AG10803 (cell line): Measurements from ENCODE around the gene HTN3.
"Not testable (repeated sequence)": the region's sequence is repeated elsewhere in the genome, so short reads cannot be mapped to it uniquely, and the experiment has no call there.

ENCODE experiments used
- DNase-seq: peaks from one replicate; pipeline ENCODE4 v3.0.0; 2010; ENCODE audit warnings: low read depth
- H3K4me3 ChIP-seq: 2 replicates; pipeline ENCODE4 v1.5.1; 2011; ENCODE audit warnings: mild to moderate bottlenecking, low read length, control low read depth
- TF ChIP-seq, protein P1 (sequence below): conservative IDR thresholded peaks from 2 replicates; pipeline ENCODE4 v1.5.1; 2011; ENCODE audit warnings: mild to moderate bottlenecking, low read length, control low read depth, inconsistent platforms

HTN3 gene

DNA sequence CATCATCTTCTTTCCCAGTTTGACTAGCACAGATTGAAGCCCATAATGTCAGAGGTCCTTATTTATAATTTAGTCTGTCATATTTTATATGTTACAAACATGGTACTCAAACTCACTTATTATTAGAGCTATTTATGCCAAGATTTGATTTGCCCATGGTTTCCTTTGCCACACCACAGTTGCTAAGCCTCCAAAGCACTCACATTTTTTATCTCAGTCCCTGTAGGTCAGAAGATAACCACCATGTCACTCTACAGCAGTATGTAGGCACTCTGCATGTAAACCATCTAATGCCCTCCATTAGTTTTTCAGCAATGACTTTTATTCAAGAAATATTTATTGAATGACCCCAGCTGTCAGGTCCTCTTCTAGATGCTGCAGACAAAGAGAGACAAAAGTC is 25.8 kb upstream of the HTN3 start:
- TF ChIP-seq, protein P1, sequence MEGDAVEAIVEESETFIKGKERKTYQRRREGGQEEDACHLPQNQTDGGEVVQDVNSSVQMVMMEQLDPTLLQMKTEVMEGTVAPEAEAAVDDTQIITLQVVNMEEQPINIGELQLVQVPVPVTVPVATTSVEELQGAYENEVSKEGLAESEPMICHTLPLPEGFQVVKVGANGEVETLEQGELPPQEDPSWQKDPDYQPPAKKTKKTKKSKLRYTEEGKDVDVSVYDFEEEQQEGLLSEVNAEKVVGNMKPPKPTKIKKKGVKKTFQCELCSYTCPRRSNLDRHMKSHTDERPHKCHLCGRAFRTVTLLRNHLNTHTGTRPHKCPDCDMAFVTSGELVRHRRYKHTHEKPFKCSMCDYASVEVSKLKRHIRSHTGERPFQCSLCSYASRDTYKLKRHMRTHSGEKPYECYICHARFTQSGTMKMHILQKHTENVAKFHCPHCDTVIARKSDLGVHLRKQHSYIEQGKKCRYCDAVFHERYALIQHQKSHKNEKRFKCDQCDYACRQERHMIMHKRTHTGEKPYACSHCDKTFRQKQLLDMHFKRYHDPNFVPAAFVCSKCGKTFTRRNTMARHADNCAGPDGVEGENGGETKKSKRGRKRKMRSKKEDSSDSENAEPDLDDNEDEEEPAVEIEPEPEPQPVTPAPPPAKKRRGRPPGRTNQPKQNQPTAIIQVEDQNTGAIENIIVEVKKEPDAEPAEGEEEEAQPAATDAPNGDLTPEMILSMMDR = no peak

DNA sequence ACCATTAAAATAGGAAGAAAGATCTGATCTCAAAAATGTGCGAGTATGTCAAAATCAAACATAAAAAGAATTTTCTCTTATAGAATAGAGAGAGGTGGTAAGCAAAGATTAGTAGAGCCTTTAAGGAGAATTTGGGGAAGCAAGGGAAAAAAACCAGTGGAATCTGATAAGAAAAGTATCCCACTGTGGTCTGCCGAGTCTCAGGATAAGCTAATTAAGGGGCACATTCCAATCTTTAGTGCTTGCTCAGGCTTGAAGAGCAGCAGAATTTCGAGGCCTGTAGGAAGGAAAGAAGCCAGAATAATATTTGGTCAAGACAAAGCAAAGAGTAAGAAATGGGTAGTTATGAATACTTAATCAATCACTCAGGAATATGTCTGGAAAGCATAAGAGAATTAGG is 19.5 kb upstream of the HTN3 start:
- H3K4me3 ChIP-seq = no peak overlapping the region
- no peak for DNase-seq
- TF ChIP-seq, protein P1 = no peak

More for the DNA sequence above, 25.8 kb upstream of the HTN3 start:
- no peak overlapping the region for H3K4me3 ChIP-seq
- no peak for DNase-seq

DNA sequence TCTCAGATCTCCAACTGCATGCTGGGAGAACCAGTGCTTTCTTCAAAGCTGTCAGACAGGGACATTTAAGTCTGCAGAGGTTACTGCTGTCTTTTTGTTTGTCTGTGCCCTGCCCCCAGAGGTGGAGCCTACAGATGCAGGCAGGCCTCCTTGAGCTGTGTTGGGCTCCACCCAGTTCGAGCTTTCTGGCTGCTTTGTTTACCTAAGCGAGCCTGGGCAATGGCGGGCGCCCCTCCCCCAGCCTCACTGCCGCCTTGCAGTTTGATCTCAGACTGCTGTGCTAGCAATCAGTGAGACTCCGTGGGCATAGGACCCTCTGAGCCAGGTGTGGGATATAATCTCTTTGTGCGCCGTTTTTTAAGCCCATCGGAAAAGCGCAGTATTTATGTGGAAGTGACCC is 9.3 kb upstream of the HTN3 start:
- not testable (repeated sequence) for H3K4me3 ChIP-seq, DNase-seq

DNA sequence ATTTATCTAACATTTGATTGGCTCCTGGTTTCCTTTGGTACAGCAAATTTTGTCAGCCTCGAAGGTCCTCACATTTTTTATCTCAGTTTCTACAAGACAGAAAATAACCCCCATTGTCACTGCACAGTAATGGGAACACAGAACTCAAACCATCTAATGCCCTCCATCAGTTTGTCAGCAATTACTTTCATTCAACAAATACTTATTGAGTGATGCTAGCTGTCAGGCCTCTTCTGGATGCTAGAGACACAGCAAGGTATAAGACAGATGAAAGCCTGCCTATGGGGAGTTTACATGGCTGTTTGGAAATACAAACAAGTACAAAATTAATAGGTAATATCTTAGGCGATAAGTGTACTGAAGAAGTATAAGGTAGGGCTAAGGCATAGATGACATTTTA is 5.0 kb upstream of the HTN3 start:
- H3K4me3 ChIP-seq = no peak overlapping the region
- TF ChIP-seq, protein P1 = no peak
- DNase-seq = no peak

DNA sequence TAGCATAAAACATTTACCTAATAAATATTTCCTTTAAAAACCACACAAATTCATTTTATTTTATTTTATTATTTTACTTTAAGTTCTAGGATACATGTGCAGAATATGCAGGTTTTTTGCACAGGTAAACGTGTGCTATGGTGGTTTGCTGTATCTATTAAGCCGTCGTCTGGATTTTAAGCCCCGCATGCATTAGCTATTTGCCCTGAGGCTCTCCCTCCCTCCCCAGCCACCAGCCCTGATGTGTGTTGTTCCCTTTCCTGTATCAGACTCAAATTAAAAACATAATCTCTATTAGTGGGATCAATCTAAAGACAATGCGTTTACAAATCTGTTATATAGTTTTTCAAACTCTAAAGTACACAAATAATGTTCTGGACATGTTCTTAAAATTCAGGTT is 1.2 kb upstream of the HTN3 start:
- no peak overlapping the region for H3K4me3 ChIP-seq
- TF ChIP-seq, protein P1 = no peak
- DNase-seq = no peak

DNA sequence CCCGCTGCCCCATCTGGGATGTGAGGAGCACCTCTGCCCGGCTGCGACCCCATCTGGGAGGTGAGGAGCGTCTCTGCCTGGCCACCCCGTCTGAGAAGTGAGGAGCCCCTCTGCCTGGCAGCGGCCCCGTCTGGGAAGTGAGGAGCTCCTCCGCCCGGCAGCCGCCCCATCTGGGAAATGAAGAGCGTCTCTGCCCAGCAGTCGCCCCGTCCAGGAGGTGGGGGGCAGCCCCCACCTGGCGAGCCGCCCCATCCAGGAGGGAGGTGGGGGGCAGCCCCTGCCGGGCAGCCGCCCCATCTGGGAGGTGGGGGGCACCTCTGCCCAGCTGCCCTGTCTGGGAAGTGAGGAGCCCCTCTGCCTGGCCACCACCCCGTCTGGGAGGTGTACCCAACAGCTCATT is 9.3 kb downstream of the HTN3 start:
- not testable (repeated sequence) for DNase-seq, H3K4me3 ChIP-seq

DNA sequence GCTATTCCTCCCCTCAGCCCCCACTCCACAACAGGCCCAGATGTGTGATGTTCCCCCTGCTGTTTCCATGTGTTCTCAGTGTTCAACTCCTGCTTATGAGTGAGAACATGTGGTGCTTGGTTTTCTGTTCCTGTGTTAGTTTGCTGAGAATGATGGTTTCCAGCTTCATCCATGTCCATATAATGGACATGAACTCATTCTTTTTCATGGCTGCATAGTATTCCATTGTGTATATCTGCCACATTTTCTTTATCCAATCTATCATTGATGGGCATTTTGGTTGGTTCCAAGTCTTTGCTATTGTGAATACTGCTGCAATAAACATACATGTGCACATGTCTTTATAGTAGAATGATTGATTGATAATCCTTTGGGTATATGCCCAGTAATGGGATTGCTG is 11.7 kb downstream of the HTN3 start:
- not testable (repeated sequence) for DNase-seq, H3K4me3 ChIP-seq

DNA sequence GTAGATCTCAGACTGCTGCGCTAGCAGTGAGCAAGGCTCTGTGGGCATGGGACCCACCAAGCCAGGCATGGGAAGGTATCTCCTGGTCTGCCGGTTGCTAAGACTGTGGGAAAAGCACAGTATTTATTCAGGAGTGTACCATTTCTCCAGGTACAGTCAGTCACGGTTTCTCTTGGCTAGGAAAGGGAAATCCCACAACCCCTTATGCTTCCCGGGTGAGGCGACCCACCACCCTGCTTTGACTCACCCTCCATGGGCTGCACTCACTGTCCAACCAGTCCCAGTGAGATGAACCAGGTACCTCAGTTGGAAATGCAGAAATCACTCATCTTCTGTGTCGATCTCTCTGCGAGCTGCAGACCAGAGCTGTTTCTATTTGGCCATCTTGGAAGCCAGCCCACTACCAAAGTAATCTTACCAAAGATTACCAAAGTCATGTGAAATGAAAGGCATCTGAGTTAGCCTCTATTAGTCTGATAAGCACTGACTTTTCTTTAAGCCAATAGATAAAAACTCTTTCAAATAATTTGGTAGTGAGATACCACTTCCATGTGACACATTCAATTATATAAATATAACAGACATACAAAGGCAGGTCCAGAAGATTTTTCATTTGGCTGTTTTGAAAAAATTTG is 13.5 kb downstream of the HTN3 start:
- H3K4me3 ChIP-seq = no peak overlapping the region
- TF ChIP-seq, protein P1 = no peak
- no peak for DNase-seq

DNA sequence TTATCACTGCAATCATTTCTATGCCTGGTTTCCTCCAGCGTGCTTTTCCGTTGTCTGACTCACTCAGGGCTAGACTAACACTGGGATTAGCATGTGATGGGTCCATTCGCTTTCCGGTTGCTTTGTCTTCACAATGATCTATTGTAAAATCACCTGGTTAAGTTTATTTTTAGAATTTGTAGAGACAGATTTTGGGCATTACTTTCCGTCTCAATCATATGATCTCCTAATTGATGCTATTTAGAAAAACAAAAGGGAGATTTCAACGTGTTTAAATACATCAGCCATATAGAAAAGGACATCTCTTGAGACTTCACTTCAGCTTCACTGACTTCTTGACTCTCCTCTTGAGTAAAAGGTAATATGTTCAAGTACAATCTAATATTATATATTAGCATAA is 21.9 kb downstream of the HTN3 start, which contains the start of gene HTN1:
Gene HTN1, plus strand, starts transcription at position 301 of the 400 bp plus-strand sequence. CDS start 2,639 bp downstream, outside the sequence.
- H3K4me3 ChIP-seq, DNase-seq: not testable (repeated sequence)

DNA sequence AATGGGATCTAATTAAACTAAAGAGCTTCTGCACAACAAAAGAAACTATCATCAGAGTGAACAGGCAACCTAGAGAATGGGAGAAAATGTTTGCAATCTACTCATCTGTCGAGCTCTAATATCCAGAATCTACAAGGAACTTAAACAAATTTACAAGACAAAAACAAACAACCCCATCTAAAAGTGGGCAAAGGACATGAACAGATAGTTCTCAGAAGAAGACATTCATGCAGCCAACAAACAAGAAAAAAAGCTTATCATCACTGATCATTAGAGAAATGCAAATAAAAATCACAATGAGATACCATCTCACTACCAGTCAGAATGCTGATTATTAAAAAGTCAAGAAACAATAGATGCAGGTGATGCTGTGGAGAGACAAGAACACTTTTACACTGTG is 28.3 kb downstream of the HTN3 start:
- H3K4me3 ChIP-seq, DNase-seq: not testable (repeated sequence)
